Type B pancreatic cell (in vitro differentiated cells): ENCODE results near the gene CUL3. TPM values are rescaled to one million over a fixed set of nuclear protein-coding genes. Genes with fewer than 3 reads are reported as not detected.

Experiments
- DNase-seq: peaks from one replicate; pipeline ENCODE4 v3.0.0; 2021; ENCODE audit warnings: mixed read lengths; ENCODE audit not compliant: unreplicated experiment; ENCODE audit errors: extremely low spot score
- H3K27ac Mint-ChIP-seq: 2 replicates; pipeline ENCODE4 v1.8.0; 2021; ENCODE audit warnings: mild to moderate bottlenecking, mixed read lengths
- H3K27me3 Mint-ChIP-seq: 2 replicates; pipeline ENCODE4 v1.8.0; 2021; ENCODE audit warnings: mixed read lengths
- H3K36me3 Mint-ChIP-seq: 2 replicates; pipeline ENCODE4 v1.8.0; 2021; ENCODE audit warnings: mixed read lengths
- H3K4me1 Mint-ChIP-seq: one replicate; pipeline ENCODE4 v1.8.0; 2021; ENCODE audit warnings: mixed read lengths; ENCODE audit not compliant: unreplicated experiment
- H3K4me3 Mint-ChIP-seq: 2 replicates; pipeline ENCODE4 v1.8.0; 2021; ENCODE audit warnings: mild to moderate bottlenecking, mixed read lengths
- H3K9me3 Mint-ChIP-seq: 2 replicates; pipeline ENCODE4 v1.8.0; 2021; ENCODE audit warnings: mixed read lengths
- total RNA-seq: library from RNA; stranded (reverse); gene quantifications from 2 replicates; pipeline ENCODE4 v1.2.1, GENCODE V29; 2021; ENCODE audit warnings: low replicate concordance
- TF ChIP-seq, protein P1 (sequence below): fragments of 200-600 bp; sonication (generic); conservative IDR thresholded peaks from 2 replicates; pipeline ENCODE4 v1.5.0; 2021; ENCODE audit warnings: antibody characterized with exemption, mild to moderate bottlenecking

The CUL3 gene
- total RNA-seq, 1 donor from 2014 or later, result 87.2 TPM

DNA sequence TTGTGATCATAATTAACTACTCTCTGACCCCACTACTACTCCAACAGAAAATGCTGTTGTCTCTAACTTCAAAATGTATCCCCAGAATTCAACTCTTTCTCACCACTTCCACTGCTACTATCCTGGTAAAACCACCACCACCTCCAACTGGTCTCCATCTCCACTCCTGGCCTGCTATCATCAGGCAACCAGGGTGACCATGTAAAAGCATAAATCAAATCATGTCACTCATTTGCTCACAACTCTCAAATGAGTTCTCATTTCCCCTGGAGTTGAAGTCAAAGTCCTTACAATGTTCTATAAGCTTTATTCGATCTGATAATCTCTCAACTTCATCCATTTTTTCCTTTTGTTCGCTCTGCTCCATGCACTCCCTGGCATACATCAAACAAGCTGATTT lies 24.6 kb downstream of the CUL3 start:
- H3K4me3 Mint-ChIP-seq, result no peak overlapping the region
- peaks cover 16% of the 10 kb centered on the region for H3K4me1 Mint-ChIP-seq
- peaks cover 13% of the 10 kb centered on the region for H3K9me3 Mint-ChIP-seq

DNA sequence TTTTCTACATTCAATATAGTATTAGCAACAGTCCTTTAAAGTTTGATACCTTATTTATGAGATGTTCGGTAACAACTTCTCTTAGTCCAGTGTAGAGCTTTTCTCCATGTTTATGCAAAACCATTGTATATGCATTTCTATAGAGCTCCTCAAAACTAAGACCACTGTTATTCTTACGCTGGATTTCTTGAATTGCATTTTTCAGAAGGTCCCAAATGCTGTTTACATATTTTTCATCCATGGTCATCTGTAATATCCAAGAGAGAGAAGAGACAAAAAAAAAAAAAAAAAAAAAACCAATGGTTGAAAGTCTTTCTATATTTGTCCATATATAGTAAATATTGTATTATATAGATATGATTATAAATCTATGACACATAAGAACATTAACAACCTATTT lies 27.6 kb downstream of the CUL3 start:
- Mint-ChIP-seq H3K27ac (no peak overlapping the region), H3K4me1 (peaks cover 4% of the 10 kb centered on the region), H3K27me3 (no peaks in the 10 kb centered on the region), H3K36me3 (peaks cover 24% of the 10 kb centered on the region), H3K4me3 (no peak overlapping the region), H3K9me3 (no peaks in the 10 kb centered on the region)
- TF ChIP-seq, protein P1, sequence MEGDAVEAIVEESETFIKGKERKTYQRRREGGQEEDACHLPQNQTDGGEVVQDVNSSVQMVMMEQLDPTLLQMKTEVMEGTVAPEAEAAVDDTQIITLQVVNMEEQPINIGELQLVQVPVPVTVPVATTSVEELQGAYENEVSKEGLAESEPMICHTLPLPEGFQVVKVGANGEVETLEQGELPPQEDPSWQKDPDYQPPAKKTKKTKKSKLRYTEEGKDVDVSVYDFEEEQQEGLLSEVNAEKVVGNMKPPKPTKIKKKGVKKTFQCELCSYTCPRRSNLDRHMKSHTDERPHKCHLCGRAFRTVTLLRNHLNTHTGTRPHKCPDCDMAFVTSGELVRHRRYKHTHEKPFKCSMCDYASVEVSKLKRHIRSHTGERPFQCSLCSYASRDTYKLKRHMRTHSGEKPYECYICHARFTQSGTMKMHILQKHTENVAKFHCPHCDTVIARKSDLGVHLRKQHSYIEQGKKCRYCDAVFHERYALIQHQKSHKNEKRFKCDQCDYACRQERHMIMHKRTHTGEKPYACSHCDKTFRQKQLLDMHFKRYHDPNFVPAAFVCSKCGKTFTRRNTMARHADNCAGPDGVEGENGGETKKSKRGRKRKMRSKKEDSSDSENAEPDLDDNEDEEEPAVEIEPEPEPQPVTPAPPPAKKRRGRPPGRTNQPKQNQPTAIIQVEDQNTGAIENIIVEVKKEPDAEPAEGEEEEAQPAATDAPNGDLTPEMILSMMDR, result no peak
- DNase-seq, result no peak

More for the DNA sequence above, 24.6 kb downstream of the CUL3 start:
- Mint-ChIP-seq H3K27ac (no peak overlapping the region), H3K36me3 (peaks cover 27% of the 10 kb centered on the region), H3K27me3 (no peaks in the 10 kb centered on the region)
- DNase-seq, result no peak
- TF ChIP-seq, protein P1, result no peak

DNA sequence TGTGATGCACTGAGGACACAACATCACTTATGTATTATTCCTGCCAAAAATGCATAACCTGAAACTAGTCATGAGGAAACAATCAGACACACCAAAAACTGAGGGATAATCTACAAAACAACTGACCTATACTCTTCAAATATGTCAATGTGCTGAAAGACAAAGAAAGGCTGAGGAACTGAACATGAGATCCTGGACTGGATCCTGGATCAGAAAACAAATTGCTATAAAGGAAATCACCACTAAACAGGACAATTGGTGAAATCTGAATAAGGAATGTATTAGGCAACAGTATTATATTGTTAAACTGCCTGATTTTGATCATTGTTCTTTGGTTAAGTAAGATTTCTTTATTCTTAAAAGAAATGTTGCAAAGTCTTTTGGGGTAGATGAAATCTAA lies 28.8 kb downstream of the CUL3 start:
- no peaks in the 10 kb centered on the region for H3K27me3 Mint-ChIP-seq
- peaks cover 4% of the 10 kb centered on the region for H3K4me1 Mint-ChIP-seq
- no peak overlapping the region for H3K27ac Mint-ChIP-seq
- H3K4me3 Mint-ChIP-seq, result no peak overlapping the region
- no peaks in the 10 kb centered on the region for H3K9me3 Mint-ChIP-seq
- no peak for DNase-seq
- TF ChIP-seq, protein P1, result no peak
- peaks cover 27% of the 10 kb centered on the region for H3K36me3 Mint-ChIP-seq

DNA sequence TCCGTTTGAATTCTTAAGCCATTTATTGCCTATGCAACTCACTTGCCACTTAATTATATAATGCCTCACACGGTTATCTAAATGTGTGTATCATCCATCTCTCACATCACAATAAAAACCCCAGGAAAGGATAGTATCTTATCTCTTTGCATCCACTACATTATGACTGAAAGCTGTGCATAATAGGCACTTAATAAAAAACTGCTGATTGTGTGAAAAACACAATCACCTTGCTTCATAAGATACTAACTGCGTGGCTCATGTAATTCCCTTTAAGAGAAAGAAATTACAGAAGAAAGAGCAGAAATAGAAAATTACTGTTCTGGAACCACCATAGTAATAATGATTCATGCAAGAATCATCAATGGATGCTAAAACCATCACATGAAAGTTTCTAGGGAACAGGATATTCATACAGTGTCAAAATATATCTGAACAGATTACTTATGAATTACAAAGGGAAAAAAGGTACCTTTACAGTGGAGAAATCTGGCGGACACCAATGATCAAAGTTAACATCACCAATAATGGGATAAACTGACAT lies 29.3 kb downstream of the CUL3 start:
- H3K36me3 Mint-ChIP-seq, result peaks cover 27% of the 10 kb centered on the region
- H3K9me3 Mint-ChIP-seq, result no peaks in the 10 kb centered on the region
- no peak overlapping the region for H3K4me3 Mint-ChIP-seq

DNA sequence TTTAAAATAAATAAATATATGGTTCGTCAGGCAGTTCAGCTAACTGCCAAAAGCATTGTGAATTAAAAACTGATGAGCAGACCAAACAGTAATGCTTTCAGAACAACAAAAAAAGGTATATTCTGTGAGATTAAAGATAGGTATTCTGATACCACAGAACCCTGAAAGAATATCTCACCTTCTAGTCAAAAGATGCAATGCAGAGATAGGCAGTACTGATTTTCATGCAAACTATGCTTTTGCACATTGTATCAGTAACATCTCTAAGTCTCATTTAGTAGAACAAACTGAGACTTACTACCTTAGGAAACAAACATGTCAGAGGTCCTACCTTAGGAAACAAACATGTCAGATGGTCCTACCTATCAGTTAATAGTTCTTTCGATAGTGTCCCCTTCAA lies 32.4 kb downstream of the CUL3 start:
- Mint-ChIP-seq H3K4me1 (peaks cover 8% of the 10 kb centered on the region), H3K9me3 (no peaks in the 10 kb centered on the region), H3K27me3 (no peaks in the 10 kb centered on the region), H3K36me3 (peaks cover 27% of the 10 kb centered on the region), H3K4me3 (no peak overlapping the region), H3K27ac (no peak overlapping the region)
- TF ChIP-seq, protein P1, result no peak
- no peak for DNase-seq

More for the DNA sequence above, 29.3 kb downstream of the CUL3 start:
- Mint-ChIP-seq H3K4me1 (peaks cover 4% of the 10 kb centered on the region), H3K27ac (no peak overlapping the region), H3K27me3 (no peaks in the 10 kb centered on the region)
- DNase-seq, result no peak
- TF ChIP-seq, protein P1, result no peak

DNA sequence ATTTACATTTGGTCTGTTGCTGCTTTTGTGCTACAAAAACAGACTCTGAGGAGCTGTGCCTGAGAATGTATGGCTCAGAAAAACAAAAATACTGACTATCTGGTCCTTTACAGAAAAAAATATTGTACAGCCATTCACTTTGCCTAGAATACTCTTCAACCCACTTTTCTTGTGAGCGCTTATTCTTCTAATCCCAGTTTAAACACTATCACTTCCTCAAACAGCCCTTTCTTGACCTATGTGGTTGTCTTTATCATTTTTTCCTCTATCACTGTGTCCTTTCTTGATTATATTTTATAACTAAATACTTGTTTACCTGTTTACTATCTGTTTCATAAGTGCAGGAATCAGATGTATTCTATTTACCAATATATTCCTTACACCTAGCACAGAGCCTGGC lies 33.5 kb downstream of the CUL3 start:
- Mint-ChIP-seq H3K27me3 (no peaks in the 10 kb centered on the region), H3K9me3 (peaks cover 6% of the 10 kb centered on the region), H3K4me1 (peaks cover 14% of the 10 kb centered on the region), H3K27ac (no peak overlapping the region), H3K36me3 (peaks cover 34% of the 10 kb centered on the region), H3K4me3 (no peak overlapping the region)
- TF ChIP-seq, protein P1, result no peak
- no peak for DNase-seq
